SH-SY5Y (cell line): ENCODE measurements around the gene RIPOR3.

Experiments used
- GATA2 ChIP-seq: IDR thresholded peaks from 2 replicates; pipeline ENCODE4 v1.6.1; 2011; ENCODE audit warnings: mild to moderate bottlenecking, low read depth, low read length
- GATA3 ChIP-seq: IDR thresholded peaks from 2 replicates; pipeline ENCODE4 v1.6.1; 2011; ENCODE audit warnings: low read depth, mild to moderate bottlenecking, low read length, moderate library complexity

Gene RIPOR3

GRCh38 chr20:50668326-50668725 is 23.0 kb downstream of the RIPOR3 start:
- TF ChIP-seq GATA3 (no peak), GATA2 (no peak)

GRCh38 chr20:50666709-50667298 is 24.5 kb downstream of the RIPOR3 start:
- no peak for TF ChIP-seq GATA3
- TF ChIP-seq GATA2: no peak

GRCh38 chr20:50664254-50664653 is 27.1 kb downstream of the RIPOR3 start:
- TF ChIP-seq GATA2 (no peak), GATA3 (no peak)

- no peak for TF ChIP-seq GATA3
- no peak for TF ChIP-seq GATA2
Observed at GRCh38 chr20:50663095-50663821, 28.1 kb downstream of the RIPOR3 start.

- TF ChIP-seq GATA3 (no peak), GATA2 (no peak)
Observed at GRCh38 chr20:50659975-50660670, 31.2 kb downstream of the RIPOR3 start.

- TF ChIP-seq GATA3 (no peak), GATA2 (no peak)
Observed at GRCh38 chr20:50658804-50659380, 32.5 kb downstream of the RIPOR3 start.

GRCh38 chr20:50655311-50655880 is 35.9 kb downstream of the RIPOR3 start:
- no peak for TF ChIP-seq GATA2
- no peak for TF ChIP-seq GATA3

- no peak for TF ChIP-seq GATA2
- no peak for TF ChIP-seq GATA3
Observed at GRCh38 chr20:50654904-50655303, 36.4 kb downstream of the RIPOR3 start.

- TF ChIP-seq GATA3: no peak
- no peak for TF ChIP-seq GATA2
Observed at GRCh38 chr20:50652702-50653294, 38.5 kb downstream of the RIPOR3 start.

GRCh38 chr20:50651676-50652075 is 39.7 kb downstream of the RIPOR3 start:
- no peak for TF ChIP-seq GATA3
- TF ChIP-seq GATA2: no peak

- TF ChIP-seq GATA2 (no peak), GATA3 (no peak)
Observed at GRCh38 chr20:50649590-50649989, 41.8 kb downstream of the RIPOR3 start.

GRCh38 chr20:50648651-50649050 is 42.7 kb downstream of the RIPOR3 start:
- TF ChIP-seq GATA3: no peak
- TF ChIP-seq GATA2: no peak

- TF ChIP-seq GATA2 (no peak), GATA3 (no peak)
Observed at GRCh38 chr20:50646483-50646996, 44.8 kb downstream of the RIPOR3 start.
